PFSK-1 (cell line): ENCODE results near the gene SAMD4B.

Experiments
- FOXP2 ChIP-seq: optimal IDR thresholded peaks from 2 replicates; pipeline ENCODE3; 2011; ENCODE audit warnings: borderline replicate concordance, control low read depth, inconsistent platforms; ENCODE audit not compliant: insufficient read depth; ENCODE audit errors: extremely low read length, extremely low read depth
- POLR2AphosphoS5 ChIP-seq: IDR thresholded peaks from 2 replicates; pipeline ENCODE4 v1.6.1; 2012; ENCODE audit warnings: low read depth, mild to moderate bottlenecking, control low read depth, low read length, moderate library complexity
- REST ChIP-seq, 2 experiments: IDR thresholded peaks; 2 replicates each; pipeline versions ENCODE4 v1.6.1 to v1.8.0; 2011 to 2012; ENCODE audit warnings: low read depth in 2 of 2, low read length in 2 of 2, control low read depth in 1 of 2, inconsistent platforms in 1 of 2, mild to moderate bottlenecking in 1 of 2, moderate library complexity in 1 of 2; ENCODE audit not compliant: insufficient read depth in 1 of 2
- SIN3A ChIP-seq: IDR thresholded peaks from 2 replicates; pipeline ENCODE4 v1.6.1; 2012; ENCODE audit warnings: mild to moderate bottlenecking, low read length, moderate library complexity, borderline replicate concordance; ENCODE audit not compliant: insufficient read depth
- TAF1 ChIP-seq: IDR thresholded peaks from 2 replicates; pipeline ENCODE4 v1.6.1; 2012; ENCODE audit warnings: low read length, control low read depth, borderline replicate concordance; ENCODE audit not compliant: insufficient read depth

SAMD4B gene

GRCh38 chr19:39375929-39376328, 33.7 kb downstream of the SAMD4B start:
- no peak for TF ChIP-seq TAF1
- no peak for TF ChIP-seq REST (IDR thresholded peaks at IDR 0.05; ENCODE audit: insufficient read depth in 1 of 2, low read depth in 2 of 2, low read length in 2 of 2)
- TF ChIP-seq SIN3A, result no peak
- TF ChIP-seq FOXP2, result no peak
- no peak for TF ChIP-seq POLR2AphosphoS5

GRCh38 chr19:39377373-39378362, 35.4 kb downstream of the SAMD4B start:
- TF ChIP-seq FOXP2 (no peak), POLR2AphosphoS5 (no peak), SIN3A (no peak), TAF1 (no peak), REST (IDR thresholded peaks at IDR 0.05; ENCODE audit: insufficient read depth in 1 of 2, low read depth in 2 of 2, low read length in 2 of 2) (no peak)

GRCh38 chr19:39379865-39380396, 37.7 kb downstream of the SAMD4B start:
- TF ChIP-seq POLR2AphosphoS5 (no peak), SIN3A (no peak), TAF1 (no peak), REST (IDR thresholded peaks at IDR 0.05; ENCODE audit: insufficient read depth in 1 of 2, low read depth in 2 of 2, low read length in 2 of 2) (no peak), FOXP2 (no peak)

GRCh38 chr19:39380521-39381502, 38.6 kb downstream of the SAMD4B start:
- no peak for TF ChIP-seq FOXP2
- no peak for TF ChIP-seq SIN3A
- TF ChIP-seq POLR2AphosphoS5, result no peak
- TF ChIP-seq REST (IDR thresholded peaks at IDR 0.05; ENCODE audit: insufficient read depth in 1 of 2, low read depth in 2 of 2, low read length in 2 of 2), result no peak
- TF ChIP-seq TAF1, result no peak
